GOT3 (cell line): ENCODE measurements around the gene SPDYE4.
"Not testable (repeated sequence)": the region's sequence is repeated elsewhere in the genome, so short reads cannot be mapped to it uniquely, and the experiment has no call there.

Experiments used
- DNase-seq: peaks from one replicate; lab custom pipeline; 2025; ENCODE audit warnings: mixed read lengths; lab: John Stamatoyannopoulos, UW

The SPDYE4 gene, protein sequence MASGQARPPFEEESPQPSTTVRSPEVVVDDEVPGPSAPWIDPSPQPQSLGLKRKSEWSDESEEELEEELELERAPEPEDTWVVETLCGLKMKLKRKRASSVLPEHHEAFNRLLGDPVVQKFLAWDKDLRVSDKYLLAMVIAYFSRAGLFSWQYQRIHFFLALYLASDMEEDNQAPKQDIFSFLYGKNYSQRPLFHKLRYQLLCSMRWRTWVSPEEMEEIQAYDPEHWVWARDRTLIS

DNA sequence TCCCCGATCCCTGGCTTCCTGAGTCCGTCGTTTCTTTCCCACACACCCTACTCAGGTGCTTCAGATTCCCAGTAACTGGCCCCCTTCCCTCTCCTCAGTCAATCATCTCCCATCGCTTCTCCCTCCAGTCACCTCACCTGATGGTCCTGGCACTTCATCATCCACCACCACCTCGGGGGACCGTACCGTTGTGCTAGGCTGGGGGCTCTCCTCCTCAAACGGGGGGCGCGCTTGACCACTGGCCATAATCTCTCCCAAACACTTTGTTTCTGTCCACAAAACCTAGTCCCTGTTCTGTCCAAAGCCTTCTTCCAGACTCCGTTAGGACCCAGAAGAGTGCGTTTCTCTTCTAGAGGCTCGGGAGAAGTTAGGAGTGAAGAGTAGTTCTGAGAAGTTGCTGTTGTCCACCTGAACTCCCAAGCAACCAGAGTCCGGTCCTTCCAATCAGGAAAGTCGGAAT, at the start of gene SPDYE4:
Gene SPDYE4 (minus strand): TSS at position 410 of the 460 bp plus-strand sequence. CDS start 164 bp downstream, at position 246.
- DNase-seq: no peak

GRCh38 chr17:8806926-8807550, 48.7 kb upstream of the SPDYE4 start:
- no peak for DNase-seq

DNA sequence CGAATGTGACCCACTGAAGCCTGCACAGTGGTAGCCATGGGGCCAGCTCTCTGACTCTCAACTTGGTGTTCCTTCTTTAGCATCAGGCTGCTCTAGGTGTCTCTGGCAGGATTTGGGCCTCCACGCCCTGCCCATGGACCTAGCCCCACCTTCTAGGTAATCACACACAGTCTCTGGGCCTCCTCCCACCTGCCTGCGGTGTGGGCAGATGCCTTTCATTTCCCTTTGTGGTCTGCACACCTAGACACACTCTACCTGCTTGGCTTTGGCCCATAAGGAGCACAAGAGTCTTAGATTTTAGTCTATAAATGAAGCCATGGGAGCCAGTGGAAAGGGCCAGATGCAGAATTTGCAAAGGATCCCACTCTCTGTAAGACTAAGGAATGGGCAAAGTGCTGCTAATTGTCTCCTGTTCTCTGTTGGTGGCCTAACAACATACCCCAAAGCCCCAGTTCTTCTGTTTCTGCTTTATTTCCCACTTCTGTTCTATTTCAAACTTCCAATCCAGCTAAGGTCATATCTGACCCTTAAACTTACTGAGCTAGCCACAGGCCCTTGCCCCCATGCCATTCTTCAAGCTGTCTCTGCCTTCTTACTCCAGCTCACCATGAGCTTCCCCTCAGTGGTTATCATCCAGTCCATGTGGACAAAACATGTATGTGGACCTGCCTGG, 48.0 kb upstream of the SPDYE4 start:
- DNase-seq: no peak

- DNase-seq: not testable (repeated sequence)
Measured at GRCh38 chr17:8805396-8805795, 47.0 kb upstream of the SPDYE4 start.

DNA sequence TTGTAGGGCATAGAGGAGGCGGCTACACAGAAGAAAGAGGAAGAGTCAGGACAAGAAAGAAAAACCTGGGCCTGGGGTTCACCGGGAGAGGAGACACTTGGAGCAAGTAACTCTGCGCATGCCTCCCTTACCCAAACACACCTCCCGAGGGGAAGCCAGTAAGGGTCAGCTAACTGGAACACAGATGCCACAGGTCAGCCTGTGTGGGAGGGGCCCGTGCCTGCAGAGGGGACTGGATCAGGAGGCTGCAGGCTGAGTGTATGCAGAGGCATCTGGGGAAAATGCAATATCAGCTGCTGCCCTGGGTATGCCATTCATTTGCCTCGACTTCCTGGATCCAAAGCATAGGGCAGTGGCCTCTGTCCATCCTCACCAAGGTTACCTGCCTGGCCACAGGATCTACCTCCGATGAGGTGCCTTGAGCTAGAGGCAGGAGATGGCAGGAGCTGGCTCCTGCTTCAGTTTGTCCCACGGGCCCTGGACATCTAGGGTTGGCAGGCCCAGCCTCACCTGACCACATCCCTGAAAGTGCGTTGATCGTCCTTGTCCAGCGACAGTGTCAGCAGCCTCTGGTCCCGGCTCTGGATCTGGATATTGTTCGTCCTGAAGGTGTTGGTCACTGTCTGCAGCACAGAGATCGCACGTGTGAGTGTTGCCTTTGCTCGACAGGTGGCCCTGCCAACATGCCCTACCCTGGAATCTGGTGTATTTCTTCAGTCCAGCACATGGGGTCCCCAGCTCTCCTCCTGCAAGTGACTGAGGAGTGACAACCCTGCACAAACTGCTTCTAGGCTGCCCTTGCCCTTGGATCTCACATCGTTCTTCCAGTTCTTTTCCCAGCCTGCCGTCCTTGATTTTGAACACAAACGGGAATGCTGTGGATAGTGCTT, 45.4 kb upstream of the SPDYE4 start:
- DNase-seq: no peak

DNA sequence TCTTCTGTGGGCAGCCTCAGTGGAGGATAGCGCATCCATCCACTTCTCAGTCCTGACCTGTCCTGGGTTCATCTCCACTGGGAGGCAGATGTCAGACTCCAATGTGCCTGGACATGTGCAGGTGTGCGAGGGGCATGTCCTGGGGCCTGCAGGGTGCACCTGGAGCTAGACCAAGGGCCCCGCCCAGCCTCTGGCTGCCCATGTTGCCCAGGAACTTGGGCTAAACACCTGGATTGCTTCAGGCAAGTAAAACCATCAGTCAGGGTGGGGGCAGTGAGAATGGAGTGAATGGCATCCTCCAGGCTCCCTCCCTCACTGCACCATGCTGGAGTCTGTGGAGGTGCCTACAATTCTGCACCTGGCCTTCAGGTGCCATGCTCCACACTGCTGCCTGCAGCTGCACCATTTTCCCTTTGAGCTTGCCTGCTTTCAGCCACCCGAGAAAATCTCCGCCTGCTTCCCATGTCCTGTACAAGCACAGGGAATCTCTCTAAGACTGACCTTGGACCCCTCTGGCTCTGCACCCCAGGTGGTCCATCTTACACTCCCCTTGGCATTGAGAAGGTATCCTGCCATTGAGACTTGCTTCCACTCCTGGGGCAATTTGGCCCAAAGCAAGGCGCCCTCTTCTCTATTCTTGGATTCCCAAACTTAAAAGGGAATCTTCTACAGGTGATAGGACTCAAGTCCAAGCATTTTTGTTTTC, 42.9 kb upstream of the SPDYE4 start:
- DNase-seq: no peak

DNA sequence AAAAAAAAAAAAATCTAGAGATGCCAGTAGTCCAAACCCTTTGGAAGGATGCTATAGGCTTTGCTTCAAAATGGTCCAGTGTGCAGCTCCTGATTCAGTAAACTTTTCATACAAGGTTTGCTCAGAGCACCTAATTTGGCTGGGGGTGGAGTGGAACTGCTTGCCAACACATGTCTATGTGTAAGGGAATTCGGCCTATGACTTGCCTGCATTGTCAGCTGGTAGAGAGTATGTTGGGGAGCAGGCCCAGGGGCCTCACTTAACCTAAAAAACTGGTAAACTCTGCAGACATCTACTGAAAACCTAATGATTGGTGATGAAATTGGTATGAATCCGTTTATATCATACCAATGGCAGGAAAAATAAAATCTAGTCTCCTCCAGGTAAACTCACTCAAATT, 42.3 kb upstream of the SPDYE4 start:
- DNase-seq: no peak

DNA sequence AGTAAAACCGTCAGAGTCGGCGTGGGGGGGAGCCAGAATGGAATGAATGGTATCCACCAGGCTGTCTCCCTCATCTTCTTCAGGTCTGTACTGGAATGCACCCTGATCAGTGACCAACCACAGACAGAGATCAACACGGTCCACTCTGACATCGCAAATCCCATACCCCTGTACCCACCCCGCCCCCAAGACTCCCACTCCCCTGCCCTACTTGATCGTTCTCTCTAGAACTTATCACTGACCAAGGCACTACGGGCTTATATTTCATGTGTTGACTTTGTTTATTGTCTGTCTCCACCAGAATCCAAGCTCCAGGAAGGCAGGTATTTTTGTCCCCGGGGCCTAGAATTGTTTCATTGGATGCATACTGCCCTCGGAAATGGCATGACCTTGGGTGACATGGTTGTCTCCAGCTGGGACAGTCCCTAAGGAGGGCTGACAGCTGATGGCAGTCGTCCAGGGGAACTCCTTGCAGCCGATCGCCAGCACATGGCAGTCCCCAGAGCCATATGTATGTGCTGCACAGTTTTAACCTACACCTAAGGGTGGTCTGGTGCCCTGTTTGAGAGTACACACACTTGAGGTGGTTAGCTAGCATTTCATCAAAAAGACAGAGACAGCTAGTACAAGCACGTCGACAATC, 41.3 kb upstream of the SPDYE4 start:
- DNase-seq: no peak

- DNase-seq: no peak
Measured at GRCh38 chr17:8798846-8799569, 40.7 kb upstream of the SPDYE4 start, which contains the start of gene MFSD6L. MFSD6L (minus strand) TSS chr17:8799365; CDS start chr17:8799120, 245 bp downstream.

GRCh38 chr17:8798176-8798845, 40.0 kb upstream of the SPDYE4 start:
- no peak for DNase-seq

GRCh38 chr17:8797621-8798175, 39.4 kb upstream of the SPDYE4 start:
- DNase-seq: no peak

DNA sequence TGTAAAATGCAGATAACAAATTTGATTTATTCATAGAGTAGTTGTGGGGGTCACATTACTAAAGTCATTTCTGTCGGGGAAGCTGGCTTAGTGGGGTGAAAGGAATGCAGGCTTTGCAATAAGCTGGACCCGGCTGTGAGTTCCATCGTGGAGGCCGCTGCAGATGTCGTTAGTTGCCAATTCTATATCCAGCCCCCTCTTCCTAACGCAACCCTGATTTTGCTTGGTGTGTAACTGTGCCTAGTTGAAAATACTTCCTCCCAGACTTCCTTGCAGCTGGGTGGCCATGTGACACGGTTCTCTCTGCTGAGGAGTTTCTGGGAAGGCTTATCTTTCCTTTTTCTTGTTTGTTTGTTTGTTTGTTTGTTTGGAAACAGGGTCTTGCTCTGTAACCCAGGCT, 36.3 kb upstream of the SPDYE4 start:
- no peak for DNase-seq

DNA sequence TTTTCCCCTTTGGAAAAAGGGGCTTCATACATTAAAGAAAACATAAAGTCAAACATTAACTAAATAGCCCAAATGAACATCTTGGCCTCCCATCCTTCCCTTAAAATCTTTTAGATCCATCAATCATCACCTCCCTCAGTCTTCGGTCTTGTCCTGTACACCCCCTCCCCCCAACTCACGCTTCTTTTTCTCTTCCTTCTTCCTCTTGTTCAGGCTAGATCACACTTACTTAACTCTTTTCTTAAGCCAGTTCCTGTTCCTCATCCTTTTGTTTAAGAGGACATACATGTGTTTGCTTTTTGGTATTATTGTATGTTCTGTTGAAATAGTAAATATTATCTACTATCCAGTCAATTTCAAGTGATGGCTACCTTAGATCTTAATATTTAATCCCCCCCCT, 35.3 kb upstream of the SPDYE4 start:
- DNase-seq: no peak

- no peak for DNase-seq
Measured at GRCh38 chr17:8792646-8793045, 34.3 kb upstream of the SPDYE4 start.

DNA sequence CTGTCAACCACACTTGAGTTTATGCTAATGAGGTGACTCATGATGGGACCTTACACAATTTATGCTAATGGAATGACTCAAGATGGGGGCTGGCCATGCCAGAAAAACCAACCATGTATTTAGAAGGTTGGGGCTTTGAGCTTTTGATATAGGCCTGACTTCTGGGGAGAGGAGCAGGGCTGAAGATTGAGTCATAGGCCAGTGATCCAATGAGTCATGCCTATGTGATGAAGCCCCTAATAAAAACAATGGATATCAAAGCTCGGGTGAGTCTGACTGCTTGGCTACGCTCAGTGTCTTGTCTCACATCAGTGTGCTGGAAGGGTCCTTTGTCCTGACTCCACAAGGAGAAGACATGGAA, 33.5 kb upstream of the SPDYE4 start:
- DNase-seq: no peak

GRCh38 chr17:8791248-8791909, 33.0 kb upstream of the SPDYE4 start:
- DNase-seq: no peak

DNA sequence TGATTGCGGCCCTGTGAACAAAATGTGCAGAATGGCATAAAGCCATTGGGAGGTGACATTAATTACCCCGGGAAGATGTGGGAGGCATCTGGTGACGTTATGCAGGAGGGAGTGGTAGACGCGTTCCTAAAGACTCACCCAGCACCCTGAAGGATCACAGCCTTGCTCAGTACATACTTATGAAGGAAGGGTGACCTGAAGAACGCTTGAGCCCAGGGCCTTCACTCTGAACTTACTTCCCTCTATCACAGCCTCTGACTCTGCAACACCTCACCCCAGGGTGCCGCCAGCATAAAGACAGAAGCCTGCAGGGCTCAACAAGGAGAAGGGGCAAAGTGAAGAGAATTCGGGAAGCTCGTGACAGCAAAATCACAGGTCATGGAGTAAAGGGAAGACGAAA, 31.4 kb upstream of the SPDYE4 start:
- DNase-seq: no peak

DNA sequence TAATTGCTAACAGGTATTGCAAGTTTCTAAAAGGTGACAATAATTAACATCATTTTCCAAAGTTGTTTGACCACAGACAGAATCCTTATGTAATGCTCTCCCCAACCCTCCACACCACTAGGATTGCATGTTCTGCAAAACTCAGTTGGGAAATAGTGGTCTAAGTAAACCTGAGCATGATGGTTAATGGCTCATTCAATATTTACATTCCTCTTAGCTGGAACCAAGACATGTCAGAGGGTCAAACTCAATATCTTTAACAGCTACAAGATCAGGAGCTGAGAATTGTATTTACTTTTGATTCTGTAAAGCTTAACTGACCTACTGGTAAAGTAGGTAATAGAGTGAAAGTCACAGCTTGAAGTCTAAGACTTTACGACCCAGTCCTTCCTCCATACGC, 30.7 kb upstream of the SPDYE4 start:
- no peak for DNase-seq
